ENCODE data around the gene RPS6KC1. TPM values are rescaled to one million over a fixed set of nuclear protein-coding genes. Genes with fewer than 3 reads are reported as not detected.

Gene RPS6KC1
- total RNA-seq, 1 experiment from 2014 or later = 16.4 TPM

- H3K36me3 ChIP-seq (ENCODE audit: low read depth) = no peaks in the 10 kb centered on the region
- intact Hi-C loops (cut with micrococcal nuclease; ENCODE audit: unreplicated experiment) = no loop called here
- H3F3A ChIP-seq (ENCODE audit: insufficient read depth, low read depth) = no peaks in the 10 kb centered on the region
- BruUV-seq (replicated peaks) = no TSS peak
- no peaks in the 10 kb centered on the region for H3K79me2 ChIP-seq (ENCODE audit: low read depth)
- no peaks in the 10 kb centered on the region for H4K20me1 ChIP-seq (ENCODE audit: insufficient read depth)
- TF ChIP-seq CTCF (conservative IDR thresholded peaks at IDR 0.05) (no peak), EZH2 (IDR thresholded peaks at IDR 0.05; ENCODE audit: low read depth) (no peak)
- no peaks in the 10 kb centered on the region for H3K9me2 ChIP-seq (ENCODE audit: insufficient read depth)
- no peak overlapping the region for H3K4me3 ChIP-seq
- ChIA-PET CTCF (no interaction called here), POLR2A (ENCODE audit: unreplicated experiment) (no interaction called here)
- H3K9me3 ChIP-seq (ENCODE audit: insufficient read depth, low read depth) = no peaks in the 10 kb centered on the region
- DNase-seq = no peak
- H3K27ac ChIP-seq = no peak overlapping the region
- no peaks in the 10 kb centered on the region for H3K27me3 ChIP-seq (ENCODE audit: insufficient read depth, low read depth)
- H3K4me2 ChIP-seq = no peak overlapping the region
- H2AFZ ChIP-seq = no peak overlapping the region
- no peaks in the 10 kb centered on the region for H3K4me1 ChIP-seq (replicated peaks; ENCODE audit: insufficient read depth)
These were observed 225.2 kb downstream of the RPS6KC1 start for GRCh38 chr1:213276236-213276635.

GRCh38 chr1:213277036-213277435, 226.0 kb downstream of the RPS6KC1 start:
- TF ChIP-seq CTCF (conservative IDR thresholded peaks at IDR 0.05) = no peak
- no peak for TF ChIP-seq EZH2 (IDR thresholded peaks at IDR 0.05; ENCODE audit: low read depth)
- no peaks in the 10 kb centered on the region for H3K9me3 ChIP-seq (ENCODE audit: insufficient read depth, low read depth)
- no peaks in the 10 kb centered on the region for H3K4me1 ChIP-seq (replicated peaks; ENCODE audit: insufficient read depth)
- no peak overlapping the region for H3K4me3 ChIP-seq
- no peaks in the 10 kb centered on the region for H3K36me3 ChIP-seq (ENCODE audit: low read depth)
- DNase-seq = no peak
- H3K79me2 ChIP-seq (ENCODE audit: low read depth) = no peaks in the 10 kb centered on the region
- no peak overlapping the region for H3K4me2 ChIP-seq
- H3F3A ChIP-seq (ENCODE audit: insufficient read depth, low read depth) = no peaks in the 10 kb centered on the region
- no peak overlapping the region for H3K27ac ChIP-seq
- H3K27me3 ChIP-seq (ENCODE audit: insufficient read depth, low read depth) = no peaks in the 10 kb centered on the region
- no peaks in the 10 kb centered on the region for H3K9me2 ChIP-seq (ENCODE audit: insufficient read depth)
- intact Hi-C loops (cut with micrococcal nuclease; ENCODE audit: unreplicated experiment) = no loop called here
- no peak overlapping the region for H2AFZ ChIP-seq
- ChIA-PET POLR2A (ENCODE audit: unreplicated experiment) (no interaction called here), CTCF (no interaction called here)
- no peaks in the 10 kb centered on the region for H4K20me1 ChIP-seq (ENCODE audit: insufficient read depth)
- no TSS peak for BruUV-seq (replicated peaks)

GRCh38 chr1:213279410-213279809, 228.4 kb downstream of the RPS6KC1 start:
- H3K4me2 ChIP-seq = no peak overlapping the region

More at GRCh38 chr1:213279410-213279809, 228.4 kb downstream of the RPS6KC1 start:
- no peak overlapping the region for H3K4me3 ChIP-seq
- BruUV-seq (replicated peaks) = no TSS peak
- no peak for DNase-seq
- H3K4me1 ChIP-seq (replicated peaks; ENCODE audit: insufficient read depth) = peaks cover 5% of the 10 kb centered on the region; the same call in 1 of the 2 replicates
- H4K20me1 ChIP-seq (ENCODE audit: insufficient read depth) = no peaks in the 10 kb centered on the region
- intact Hi-C loops (cut with micrococcal nuclease; ENCODE audit: unreplicated experiment) = no loop called here
- no peaks in the 10 kb centered on the region; the same call in 1 of the 2 replicates for H3K9me3 ChIP-seq (ENCODE audit: insufficient read depth, low read depth)
- no peak overlapping the region for H3K27ac ChIP-seq
- H3K9me2 ChIP-seq (ENCODE audit: insufficient read depth) = no peaks in the 10 kb centered on the region
- H3F3A ChIP-seq (ENCODE audit: insufficient read depth, low read depth) = no peaks in the 10 kb centered on the region
- ChIA-PET CTCF (no interaction called here), POLR2A (ENCODE audit: unreplicated experiment) (no interaction called here)
- no peaks in the 10 kb centered on the region for H3K36me3 ChIP-seq (ENCODE audit: low read depth)
- H3K79me2 ChIP-seq (ENCODE audit: low read depth) = no peaks in the 10 kb centered on the region
- no peak overlapping the region for H2AFZ ChIP-seq
- H3K27me3 ChIP-seq (ENCODE audit: insufficient read depth, low read depth) = no peaks in the 10 kb centered on the region
- TF ChIP-seq EZH2 (IDR thresholded peaks at IDR 0.05; ENCODE audit: low read depth) = no peak
- TF ChIP-seq CTCF (conservative IDR thresholded peaks at IDR 0.05) = no peak

All from PC-9 (cell line).